Adrenal gland (tissue), 12 donors: ENCODE data around the gene FLYWCH2. TPM values are rescaled to one million over a fixed set of nuclear protein-coding genes. Genes with fewer than 3 reads are reported as not detected.

Experiments
- DNase-seq, 7 donors: peaks; one replicate each; pipeline ENCODE4 v3.0.0-alpha.2; 2019 to 2020
- H3K27ac ChIP-seq, 5 donors: fragments of 200-600 bp; sonication (generic) in 4 of 5; 1 replicate in 3 of 5; 2 replicates in 2 of 5; pipeline versions ENCODE4 v1.5.1 to v1.8.0; 2016 to 2020; ENCODE audit warnings: mild to moderate bottlenecking in 1 of 5
- H3K27me3 ChIP-seq: fragments of 200-600 bp; 2 replicates; pipeline ENCODE4 v1.8.0; 2021
- H3K36me3 ChIP-seq, 2 donors: fragments of 200-600 bp; replicated peaks in 1 of 2; 1 replicate in 1 of 2; 2 replicates in 1 of 2; pipeline versions ENCODE4 v1.5.1 to v1.8.0; 2018 to 2022
- H3K4me1 ChIP-seq, 2 donors: fragments of 200-600 bp; replicated peaks in 1 of 2; 1 replicate in 1 of 2; 2 replicates in 1 of 2; pipeline versions ENCODE4 v1.5.1 to v1.8.0; 2018 to 2021
- H3K4me3 ChIP-seq, 4 donors: fragments of 200-600 bp; sonication (generic) in 3 of 4; one replicate each; pipeline ENCODE4 v1.5.1; 2016 to 2018
- H3K9me3 ChIP-seq, 3 donors: fragments of 200-600 bp; sonication (generic) in 1 of 3; replicated peaks in 1 of 3; 1 replicate in 2 of 3; 2 replicates in 1 of 3; pipeline versions ENCODE4 v1.5.1 to v1.8.0; 2016 to 2021
- CTCF ChIP-seq, 6 experiments: fragments of 450-650 bp in 4 of 6; fragments of 200-600 bp in 2 of 6; sonication (generic) in 1 of 6; IDR thresholded peaks; 1 replicate in 5 of 6; 2 replicates in 1 of 6; pipeline versions ENCODE4 v1.5.1 to v1.8.0; 2016 to 2021; ENCODE audit warnings: antibody characterized with exemption in 6 of 6, mild to moderate bottlenecking in 2 of 6, moderate library complexity in 1 of 6
- POLR2A ChIP-seq, 2 donors: fragments of 450-650 bp; IDR thresholded peaks; one replicate each; pipeline ENCODE4 v1.6.1; 2017; ENCODE audit warnings: antibody characterized with exemption in 2 of 2, mild to moderate bottlenecking in 2 of 2, moderate library complexity in 1 of 2
- WGBS, 4 donors: extraction: QIAGEN DNeasy Blood & Tissue Kit in 2 of 4; methylation state at CpG; one replicate each; pipeline versions ENCODE4 v1.1.5 to v1.1.7; 2013 to 2017; 5-methylcytosine and 5-hydroxymethylcytosine counted together
- intact Hi-C, 2 donors: fragments of 100-400 bp; cut with DNase I; formaldehyde crosslinking; loops; one replicate each; pipeline versions ENCODE4 v1.14.1 to v1.15.0; 2022 to 2023
- polyA plus RNA-seq, 3 donors: library from polyadenylated mRNA; stranded (reverse); fragments of 200-250 nt in 2 of 3; fragments of 350-450 nt in 1 of 3; fragmentation: Illumina TruSeq in 1 of 3; extraction: RNeasy Lipid Tissue Mini Kit (QIAGEN cat#74804) in 1 of 3; gene quantifications; one replicate each; pipeline ENCODE4 v1.2.3, GENCODE V29; 2013 to 2014
- total RNA-seq, 9 donors: library from RNA; depleted of rRNA in 4 of 9; stranded (reverse); fragments of >200 nt in 4 of 9; fragments of 120-200 nt in 1 of 9; fragmentation: NEBNext Ultra II Directional in 1 of 9; extraction: Animal tissue kit (Norgen Biotek cat#: 25700) in 1 of 9; gene quantifications; one replicate each; pipeline versions ENCODE4 v1.1.0 to v1.2.4, GENCODE V29; 2013 to 2023
- donor health status: healthy with polysubstance abuse.
- donor health status: Bipolar disorder and iron deficiency.
- donor health status: DM: yes; HTN: yes; CAD: no.
- donor health status: DM: no; HTN: no; CAD: no.
- donor health status: DM: no; HTN: no; CAD: no.
- donor health status: DM: yes; HTN: yes; CAD: no.

FLYWCH2 gene
- total and polyA plus RNA-seq, 12 donors = 16.7 to 232 (median 59.7) TPM

GRCh38 chr16:2881783-2882649 is 999 bp upstream of the FLYWCH2 start:
- intact Hi-C loops = no loop called here
- TF ChIP-seq CTCF (IDR thresholded peaks at IDR 0.05) = no peak
- TF ChIP-seq POLR2A (IDR thresholded peaks at IDR 0.05) = no peak
- no peaks in the 10 kb centered on the region for H3K36me3 ChIP-seq
- no peaks in the 10 kb centered on the region for H3K9me3 ChIP-seq
- H3K27me3 ChIP-seq = no peaks in the 10 kb centered on the region
- peaks cover 7 to 11% of the 10 kb centered on the region in 2 donors for H3K4me1 ChIP-seq
- 4 to 9% (median 4%) methylated on average over 27 to 51 of the region's 52 CpGs for WGBS, 4 donors
- peak; percentile 16 to 68 (median 53) for DNase-seq
- H3K4me3 ChIP-seq = peak overlapping the region in 3 of 4 donors; percentile 58 to 77 (median 66)
- peak overlapping the region; percentile 58 to 98 (median 97) for H3K27ac ChIP-seq

DNA sequence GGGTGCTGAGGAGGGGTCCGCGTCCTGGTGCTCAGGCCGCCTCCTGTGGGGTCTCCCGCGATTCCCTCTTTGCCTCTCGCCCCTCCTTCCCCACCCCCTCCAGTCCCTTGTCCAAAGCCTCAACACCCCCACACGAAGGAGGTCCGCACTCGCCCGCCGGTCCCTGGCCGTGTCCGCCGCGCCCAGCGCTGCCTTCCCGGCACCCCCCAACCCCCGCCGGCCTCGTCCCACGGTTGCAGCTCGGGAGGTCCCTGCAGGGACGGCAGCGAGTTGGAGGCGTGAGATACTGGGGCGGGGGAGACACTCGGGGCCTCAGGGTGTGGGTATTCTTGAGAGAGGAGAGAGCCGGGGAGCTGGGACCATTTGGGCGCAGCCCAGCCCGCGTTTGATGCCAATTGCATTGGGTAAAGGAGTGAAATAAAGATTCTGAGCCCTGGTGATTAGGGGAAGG is 468 bp downstream of the FLYWCH2 start:
- intact Hi-C loops = no loop called here
- peak in 6 of 7 donors; percentile 41 to 67 (median 46) for DNase-seq
- WGBS, 4 donors = 0 to 1% (median 0%) methylated on average over 5 to 31 of the region's 31 CpGs
- H3K36me3 ChIP-seq = no peaks in the 10 kb centered on the region
- H3K4me3 ChIP-seq = peak overlapping the region; percentile 53 to 94 (median 84)
- peaks cover 7 to 11% of the 10 kb centered on the region in 2 donors for H3K4me1 ChIP-seq
- no peaks in the 10 kb centered on the region for H3K9me3 ChIP-seq
- no peaks in the 10 kb centered on the region for H3K27me3 ChIP-seq
- TF ChIP-seq POLR2A (IDR thresholded peaks at IDR 0.05) (no peak), CTCF (IDR thresholded peaks at IDR 0.05) (no peak)
- H3K27ac ChIP-seq = peak overlapping the region; percentile 52 to 98 (median 97)

DNA sequence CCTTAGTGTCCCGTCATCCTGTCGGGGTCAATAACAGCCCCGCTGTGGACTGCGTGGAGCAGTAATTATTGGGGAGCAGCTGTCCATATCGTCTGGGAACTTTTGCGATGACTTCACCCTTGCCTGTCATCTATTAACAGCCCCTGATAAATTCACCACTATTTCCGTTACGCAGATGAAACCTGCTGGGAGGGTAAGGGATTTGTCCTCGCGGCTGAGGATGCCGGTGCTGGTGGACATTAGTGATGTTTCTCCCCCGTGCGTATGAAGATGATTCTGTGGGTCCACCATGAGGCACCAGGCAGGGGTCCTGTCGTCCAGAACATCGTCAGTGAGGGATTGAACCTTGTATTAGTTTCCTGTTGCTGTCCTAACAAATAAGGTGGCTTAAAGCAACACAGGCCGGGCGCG is 1.0 kb downstream of the FLYWCH2 start:
- Histone ChIP-seq H3K9me3 (no peaks in the 10 kb centered on the region), H3K27me3 (no peaks in the 10 kb centered on the region), H3K27ac (peak overlapping the region; percentile 52 to 98 (median 97)), H3K4me1 (peaks cover 7 to 11% of the 10 kb centered on the region in 2 donors), H3K4me3 (peak overlapping the region in 2 of 4 donors; percentile 77 to 94), H3K36me3 (no peaks in the 10 kb centered on the region)
- peak in 2 of 7 donors; percentile 53 to 60 for DNase-seq
- 45 to 53% (median 48%) methylated on average over 14 to 18 of the region's 18 CpGs for WGBS, 4 donors
- no peak for TF ChIP-seq CTCF (IDR thresholded peaks at IDR 0.05)
- peak in 1 of 2 donors; percentile 16 for TF ChIP-seq POLR2A (IDR thresholded peaks at IDR 0.05)
- intact Hi-C loops = no loop called here

- peak in 1 of 7 donors; percentile 17 for DNase-seq
- intact Hi-C loops = no loop called here
- H3K27ac ChIP-seq = no peak overlapping the region
- peaks cover 0 to 14% of the 10 kb centered on the region in 2 donors for H3K36me3 ChIP-seq
- no peak for TF ChIP-seq CTCF (IDR thresholded peaks at IDR 0.05)
- no peak overlapping the region for H3K4me3 ChIP-seq
- no peaks in the 10 kb centered on the region for H3K9me3 ChIP-seq
- H3K4me1 ChIP-seq = peaks cover 0 to 5% of the 10 kb centered on the region in 2 donors
- WGBS, 4 donors = 88 to 95% (median 92%) methylated on average over 20 to 31 of the region's 31 CpGs
- no peaks in the 10 kb centered on the region for H3K27me3 ChIP-seq
These were observed 11.2 kb downstream of the FLYWCH2 start for GRCh38 chr16:2894231-2894630.
